Measurements from ENCODE around the gene TASOR.
"Not testable (repeated sequence)": the region's sequence is repeated elsewhere in the genome, so short reads cannot be mapped to it uniquely, and the experiment has no call there.

TASOR gene

GRCh38 chr3:56706629-56707028, 23.6 kb upstream of the TASOR start:
- no peak overlapping the region for H3K4me3 ChIP-seq (replicated peaks; ENCODE audit: low read depth, low read length)
- no peak for DNase-seq (ENCODE audit: low read depth)
- TF ChIP-seq CTCF (IDR thresholded peaks at IDR 0.05; ENCODE audit: low read length, missing control alignments) = no peak

- H3K4me3 ChIP-seq (replicated peaks; ENCODE audit: low read depth, low read length) = no peak overlapping the region
- DNase-seq (ENCODE audit: low read depth) = no peak
- no peak for TF ChIP-seq CTCF (IDR thresholded peaks at IDR 0.05; ENCODE audit: low read length, missing control alignments)
Observed at GRCh38 chr3:56704706-56705105, 21.6 kb upstream of the TASOR start.

DNA sequence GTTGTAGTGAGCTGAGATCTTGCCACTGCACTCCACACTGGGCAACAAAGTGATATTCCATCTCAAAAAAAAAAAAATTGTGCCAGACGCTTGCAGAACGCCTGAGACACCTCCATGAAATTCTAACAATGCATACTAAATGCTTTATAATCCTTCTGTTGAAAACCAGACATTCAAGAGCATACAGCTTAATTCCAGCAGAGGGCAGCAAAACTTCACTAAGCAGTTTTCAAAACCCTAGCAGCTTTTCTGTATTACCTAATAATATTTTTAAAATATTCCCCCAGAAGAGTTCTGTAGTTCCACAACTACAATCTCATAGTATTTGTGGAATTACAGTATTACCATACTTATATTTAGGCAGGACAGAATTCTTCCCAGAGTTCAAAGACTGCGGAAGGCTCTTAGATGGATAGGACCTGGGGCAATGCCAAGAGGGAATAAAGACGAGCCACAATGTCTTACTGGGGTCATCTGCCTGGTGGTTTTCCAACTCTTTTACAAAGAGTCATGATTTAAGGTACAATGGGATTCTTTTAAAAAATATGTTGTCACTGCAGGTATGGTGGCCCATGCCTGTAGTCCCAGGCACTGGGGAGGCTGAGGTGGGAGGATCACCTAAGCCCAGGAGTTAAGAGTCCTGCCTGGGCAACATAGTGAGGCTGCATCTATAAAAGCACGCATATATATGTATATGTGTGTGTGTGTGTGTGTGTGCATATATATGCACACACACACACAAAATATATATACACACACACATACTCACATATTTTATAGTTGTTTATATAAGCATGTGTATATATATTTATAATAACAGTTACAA, 19.6 kb upstream of the TASOR start:
- peak; percentile 87 for DNase-seq (ENCODE audit: low read depth)
- TF ChIP-seq CTCF (IDR thresholded peaks at IDR 0.05; ENCODE audit: low read length, missing control alignments) = peak; percentile 85
- H3K4me3 ChIP-seq (replicated peaks; ENCODE audit: low read depth, low read length) = no peak overlapping the region

DNA sequence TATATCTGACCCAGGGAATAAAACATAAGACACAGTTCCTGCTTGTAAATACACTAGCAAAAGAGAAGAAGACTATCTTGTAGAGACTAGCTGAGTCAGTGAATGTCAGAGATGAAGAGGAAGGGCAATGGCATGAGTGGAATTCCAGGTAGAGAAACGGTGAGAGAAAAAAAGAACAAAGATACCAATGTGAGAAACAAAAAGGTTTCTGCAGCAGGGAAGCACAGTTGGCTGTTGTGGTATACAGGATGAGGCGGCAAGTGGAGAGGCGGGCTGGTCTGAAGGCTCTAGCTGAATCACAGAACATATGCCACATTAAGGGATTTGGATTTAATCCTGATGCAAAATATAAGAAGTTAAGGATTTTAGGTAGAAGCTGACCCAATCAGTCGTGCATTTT, 17.1 kb upstream of the TASOR start:
- no peak overlapping the region for H3K4me3 ChIP-seq (replicated peaks; ENCODE audit: low read depth, low read length)
- TF ChIP-seq CTCF (IDR thresholded peaks at IDR 0.05; ENCODE audit: low read length, missing control alignments) = no peak
- DNase-seq (ENCODE audit: low read depth) = no peak

- DNase-seq (ENCODE audit: low read depth) = no peak
- H3K4me3 ChIP-seq (replicated peaks; ENCODE audit: low read depth, low read length) = no peak overlapping the region
- no peak for TF ChIP-seq CTCF (IDR thresholded peaks at IDR 0.05; ENCODE audit: low read length, missing control alignments)
Observed at GRCh38 chr3:56694867-56695683, 12.0 kb upstream of the TASOR start.

DNA sequence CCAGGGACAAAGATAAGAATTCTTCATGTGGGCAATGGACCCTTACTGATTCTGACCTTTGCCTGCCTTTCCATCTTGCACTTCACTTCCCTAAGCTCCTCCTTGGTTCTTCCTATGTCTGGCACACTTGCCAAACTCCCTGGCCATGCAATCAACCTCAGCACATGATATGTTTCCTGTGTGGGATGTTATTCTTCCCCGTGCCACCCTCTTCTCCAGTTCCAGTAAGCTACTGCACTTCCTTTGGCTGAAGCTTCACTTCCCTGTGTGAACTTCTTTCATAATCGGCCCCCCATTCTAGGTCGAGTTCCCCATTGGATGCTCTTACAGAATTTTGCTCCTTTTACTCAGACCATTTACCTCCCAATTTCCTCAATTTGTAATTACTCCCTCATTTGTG, 10.7 kb upstream of the TASOR start:
- H3K4me3 ChIP-seq (replicated peaks; ENCODE audit: low read depth, low read length) = no peak overlapping the region
- TF ChIP-seq CTCF (IDR thresholded peaks at IDR 0.05; ENCODE audit: low read length, missing control alignments) = no peak
- DNase-seq (ENCODE audit: low read depth) = peak; percentile 37

- H3K4me3 ChIP-seq (replicated peaks; ENCODE audit: low read depth, low read length); DNase-seq (ENCODE audit: low read depth): not testable (repeated sequence)
Observed at GRCh38 chr3:56692520-56693433, 9.7 kb upstream of the TASOR start.

DNA sequence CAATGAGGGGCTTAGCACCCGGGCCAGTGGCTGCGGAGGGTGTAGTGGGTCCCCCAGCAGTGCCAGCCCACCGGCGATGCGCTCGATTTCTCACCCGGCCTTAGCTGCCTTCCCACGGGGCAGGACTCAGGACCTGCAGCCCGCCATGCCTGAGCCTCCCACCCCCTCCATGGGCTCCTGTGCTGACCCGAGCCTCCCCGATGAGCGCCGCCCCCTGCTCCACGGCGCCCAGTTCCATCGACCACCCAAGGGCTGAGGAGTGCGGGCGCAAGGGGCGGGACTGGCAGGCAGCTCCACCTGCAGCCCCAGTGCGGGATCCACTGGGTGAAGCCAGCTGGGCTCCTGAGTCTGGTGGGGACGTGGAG, 8.9 kb upstream of the TASOR start:
- DNase-seq (ENCODE audit: low read depth); H3K4me3 ChIP-seq (replicated peaks; ENCODE audit: low read depth, low read length): not testable (repeated sequence)
